DMS153 treated with DMSO at 0.1 percent for 48 hours (cell line): ENCODE data around the gene CLNK.
A peak's percentile ranks its signal among the peaks of the same experiment; 100 is the strongest.
"Not testable (repeated sequence)": the region's sequence is repeated elsewhere in the genome, so short reads cannot be mapped to it uniquely, and the experiment has no call there.

Source experiments
- DNase-seq: peaks from one replicate; lab custom pipeline; 2025; ENCODE audit not compliant: unreplicated experiment; lab: John Stamatoyannopoulos, UW

CLNK gene

GRCh38 chr4:10614926-10615325 is 69.6 kb downstream of the CLNK start:
- not testable (repeated sequence) for DNase-seq

DNA sequence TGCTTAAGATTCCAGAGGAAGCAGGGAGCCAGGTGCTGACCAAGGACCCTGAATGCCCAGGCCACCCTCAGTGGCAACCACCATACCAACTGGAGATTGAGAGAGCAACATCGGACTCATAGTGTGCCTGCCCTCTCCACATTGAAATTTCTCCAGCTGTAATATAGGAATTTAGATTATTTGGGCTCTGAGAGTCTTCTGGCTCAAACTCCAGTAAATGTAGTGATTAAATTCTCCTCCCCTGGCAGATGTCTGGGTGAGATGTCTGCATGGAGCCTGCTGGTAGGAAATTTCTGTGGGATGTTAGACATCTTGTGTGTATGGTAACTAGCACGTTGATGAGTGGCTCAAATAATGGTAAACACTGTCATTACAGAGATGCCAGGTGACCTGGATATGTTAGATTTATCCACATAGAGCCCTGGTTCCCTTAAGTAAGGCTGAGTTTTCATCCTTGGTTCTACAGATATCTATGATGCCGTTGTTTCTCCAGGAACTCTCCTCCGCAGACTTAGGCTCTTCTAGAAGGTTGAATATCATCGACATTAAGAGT is 70.6 kb downstream of the CLNK start:
- DNase-seq, result no peak

- no peak for DNase-seq
These were observed 72.1 kb downstream of the CLNK start for GRCh38 chr4:10612476-10612875.

GRCh38 chr4:10611673-10612072 is 72.9 kb downstream of the CLNK start:
- no peak for DNase-seq

GRCh38 chr4:10608501-10609219 is 75.9 kb downstream of the CLNK start:
- no peak for DNase-seq

DNA sequence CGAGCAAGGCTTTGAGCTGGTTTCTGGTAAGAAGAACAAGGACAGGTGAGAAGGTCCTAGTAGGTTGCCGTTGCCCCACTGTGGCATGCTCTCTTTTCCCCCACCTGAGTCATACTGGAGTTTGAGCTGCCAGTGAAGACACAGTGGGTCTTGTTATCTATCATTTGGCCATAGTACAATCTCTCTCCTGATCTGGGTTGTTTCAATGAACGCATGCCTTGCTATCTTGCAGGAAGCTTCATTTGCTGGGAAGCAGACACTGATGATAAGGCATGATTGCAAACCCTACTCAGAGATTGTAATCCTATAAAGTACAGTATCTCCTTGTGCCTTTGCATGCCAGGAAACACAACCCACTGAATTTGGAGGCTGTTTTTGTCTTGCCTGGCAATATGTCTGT is 77.4 kb downstream of the CLNK start:
- no peak for DNase-seq

DNA sequence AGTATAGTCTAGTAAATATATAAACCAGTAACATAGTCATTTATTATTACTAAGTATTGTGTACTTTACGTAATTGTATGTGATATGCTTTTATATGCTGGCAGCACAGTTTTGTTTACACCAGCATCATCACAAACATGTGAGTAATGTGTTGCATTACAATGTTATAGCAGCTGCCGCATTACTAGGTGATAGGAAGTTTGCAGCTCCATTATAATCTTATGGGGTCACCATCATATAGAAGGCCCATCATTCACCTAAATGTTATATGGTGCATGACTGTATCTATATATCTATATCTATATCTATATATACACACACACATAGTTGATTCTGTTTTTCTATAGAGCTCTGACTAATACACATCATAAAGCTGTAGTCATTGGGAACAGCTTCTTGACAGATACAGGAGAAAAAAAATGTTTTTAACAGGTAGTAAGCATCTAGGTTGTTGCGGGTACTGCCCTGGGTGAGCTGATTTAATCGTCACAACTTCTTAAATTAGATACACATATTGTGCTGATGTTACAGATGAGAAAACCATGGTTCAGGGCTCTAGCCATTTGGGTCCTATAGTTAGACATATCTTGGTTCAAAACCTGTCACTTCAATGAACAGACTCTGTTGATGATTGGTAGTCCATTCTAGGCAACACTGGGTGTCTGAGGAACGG is 77.9 kb downstream of the CLNK start:
- no peak for DNase-seq

DNA sequence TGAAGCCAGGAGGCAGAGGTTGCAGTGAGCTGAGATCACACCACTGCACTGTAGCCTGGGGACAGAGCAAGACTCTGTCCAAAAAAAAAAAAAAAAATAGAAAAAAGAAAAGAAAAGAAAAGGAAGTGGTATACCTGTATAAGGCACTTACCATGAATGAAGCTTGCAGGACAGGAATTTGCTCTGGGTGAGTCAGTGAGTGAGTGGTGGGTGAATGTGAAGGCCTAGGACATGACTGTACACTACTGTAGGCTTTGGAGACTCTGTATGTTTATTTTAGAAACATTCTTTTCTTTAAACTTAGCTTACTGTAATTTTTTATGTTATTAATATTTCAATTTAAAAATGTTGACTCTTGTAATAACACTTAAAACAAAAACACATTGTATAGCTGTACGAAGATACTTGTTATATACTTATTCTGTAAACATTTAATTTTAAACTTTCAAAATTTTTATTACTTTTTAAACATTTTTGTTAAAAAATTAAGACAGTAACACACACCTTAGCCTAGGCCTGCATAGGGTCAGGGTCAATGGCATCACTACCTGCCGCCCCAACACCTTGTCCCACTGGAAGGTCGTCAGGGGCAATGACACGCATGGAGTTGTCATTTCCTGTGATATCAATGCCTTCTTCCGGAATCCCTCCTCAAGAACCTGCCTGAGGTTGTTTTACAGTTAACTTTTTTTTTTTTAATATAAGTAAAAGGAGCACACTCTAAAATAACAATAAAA is 78.7 kb downstream of the CLNK start:
- no peak for DNase-seq

GRCh38 chr4:10605031-10605430 is 79.5 kb downstream of the CLNK start:
- DNase-seq, result no peak

- DNase-seq, result no peak
These were observed 85.0 kb downstream of the CLNK start for GRCh38 chr4:10599574-10599973.

DNA sequence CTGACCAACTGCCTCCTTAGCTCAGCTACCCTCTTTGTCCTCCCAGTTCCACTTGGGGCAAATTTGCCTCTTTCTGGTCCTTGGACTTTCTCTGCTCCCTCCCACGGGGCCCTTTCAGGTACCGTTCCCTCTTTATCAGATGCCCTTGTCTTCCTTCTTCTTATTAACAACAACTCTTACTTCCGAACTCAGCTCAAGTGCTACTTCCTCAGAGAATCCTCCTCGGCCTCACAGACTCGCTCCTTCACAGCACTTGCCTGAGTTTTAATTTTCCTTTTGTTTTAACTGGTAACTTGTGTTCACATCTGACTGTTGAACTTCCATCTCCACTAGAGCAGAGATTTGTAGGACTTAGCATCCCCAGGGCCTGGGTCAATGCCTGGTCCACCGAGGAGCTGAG is 85.7 kb downstream of the CLNK start:
- no peak for DNase-seq

- no peak for DNase-seq
These were observed 87.8 kb downstream of the CLNK start for GRCh38 chr4:10596586-10597290.

GRCh38 chr4:10593130-10593529 is 91.4 kb downstream of the CLNK start:
- no peak for DNase-seq

DNA sequence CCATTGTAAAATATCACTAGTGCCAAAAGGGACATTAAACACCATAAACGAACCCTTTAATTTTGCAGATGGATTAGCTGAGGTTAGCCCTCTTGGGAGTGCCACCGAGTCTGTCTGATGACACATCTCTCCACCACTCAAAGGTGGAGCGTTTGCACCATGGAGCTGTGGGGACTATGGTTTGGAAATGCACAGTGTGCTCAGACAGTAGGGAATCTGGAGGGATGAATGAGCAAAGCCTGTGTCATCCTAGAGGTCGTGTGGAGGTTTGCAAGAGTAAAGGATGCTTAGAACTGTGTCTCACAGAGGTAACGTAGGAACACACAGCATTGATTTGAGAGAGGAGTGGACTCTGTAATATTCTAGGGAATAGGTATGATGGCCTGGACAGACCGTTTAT is 93.7 kb downstream of the CLNK start:
- DNase-seq, result no peak

- DNase-seq, result no peak
These were observed 94.8 kb downstream of the CLNK start for GRCh38 chr4:10589799-10590198.

- no peak for DNase-seq
These were observed 95.2 kb downstream of the CLNK start for GRCh38 chr4:10589321-10589720.

GRCh38 chr4:10587697-10588096 is 96.9 kb downstream of the CLNK start:
- DNase-seq, result no peak

GRCh38 chr4:10587296-10587695 is 97.3 kb downstream of the CLNK start:
- DNase-seq, result no peak

DNA sequence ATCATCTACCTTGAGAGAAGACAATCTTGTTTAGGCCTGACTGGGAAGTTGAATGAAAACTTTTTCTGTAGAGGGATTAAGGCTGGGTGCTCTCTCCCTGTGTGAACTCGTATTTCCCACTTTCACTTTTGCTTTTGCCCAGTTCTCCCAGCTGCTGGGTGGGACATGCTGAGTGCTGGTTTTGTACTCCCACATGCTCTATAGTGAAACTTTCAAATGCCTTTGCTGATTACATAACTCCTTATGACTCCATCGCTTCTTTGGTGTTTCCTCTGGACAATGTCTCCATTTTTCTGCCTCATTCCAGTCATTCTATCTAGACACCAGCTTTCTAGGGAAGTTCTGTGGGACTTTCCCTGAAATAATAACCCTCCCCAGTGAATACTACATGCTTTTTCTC is 100.5 kb downstream of the CLNK start:
- no peak for DNase-seq

DNA sequence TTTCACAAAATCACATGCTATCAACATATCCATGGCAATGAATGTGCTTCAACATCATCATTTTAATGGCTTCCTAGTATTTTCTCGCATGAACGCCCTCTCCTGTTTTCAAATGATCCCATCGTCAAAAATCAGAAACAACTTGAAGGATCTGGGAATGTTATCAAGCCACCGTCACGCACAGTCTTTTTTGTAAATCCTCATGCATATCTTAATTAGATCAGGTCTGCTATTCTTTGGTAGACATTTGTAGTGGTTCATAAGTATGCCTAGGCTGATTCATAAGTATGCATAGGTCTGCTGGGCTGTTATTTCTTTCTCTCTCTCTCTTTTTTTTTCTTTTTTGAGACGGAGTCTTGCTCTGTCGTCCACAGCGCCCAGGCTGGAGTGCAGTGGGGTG is 101.6 kb downstream of the CLNK start:
- DNase-seq, result no peak

DNA sequence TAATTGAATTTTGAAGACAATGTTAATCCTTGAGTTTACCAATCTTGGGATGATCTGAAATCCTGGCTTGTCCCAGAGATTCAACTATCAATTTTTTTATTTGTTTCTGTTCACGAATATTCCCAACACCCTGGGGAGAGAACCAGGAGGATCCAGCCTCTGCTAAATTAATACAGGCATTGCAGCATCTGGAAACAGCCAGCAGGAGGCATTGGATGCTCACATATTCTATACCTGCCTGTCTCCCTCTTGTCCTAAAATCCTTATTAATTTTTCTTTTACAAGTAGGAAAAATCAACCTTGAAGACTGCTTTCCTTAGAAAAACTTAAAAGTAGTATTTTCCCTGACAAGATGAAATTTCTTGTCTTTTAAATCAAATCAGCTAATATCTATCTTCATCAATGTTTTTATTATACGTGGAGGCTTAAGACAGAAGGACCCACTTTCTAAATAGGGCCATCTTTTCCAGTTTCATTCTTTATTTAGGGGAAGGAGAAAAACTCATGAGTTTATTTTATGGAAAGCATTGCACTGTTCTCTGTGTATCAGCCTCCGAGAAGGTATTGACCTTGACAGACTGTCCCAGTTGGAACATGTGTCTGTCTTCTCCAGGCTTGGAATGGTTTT is 102.4 kb downstream of the CLNK start:
- DNase-seq, result peak; percentile 15
